SK-N-MC (cell line): Measurements from ENCODE around the gene PPM1N.

Experiments used
- DNase-seq: peaks from one replicate; pipeline ENCODE4 v3.0.0-alpha.2; 2011; ENCODE audit warnings: low read depth, low spot score
- H3K27ac ChIP-seq: fragments of 200-600 bp; sonication (generic); 2 replicates; pipeline ENCODE4 v1.5.1; 2016; ENCODE audit warnings: mixed run types
- H3K36me3 ChIP-seq: fragments of 200-600 bp; sonication (generic); 2 replicates; pipeline ENCODE4 v1.6.1; 2017; ENCODE audit warnings: antibody characterized with exemption, low read length, mixed read lengths; ENCODE audit not compliant: insufficient read depth
- H3K4me3 ChIP-seq: fragments of 200-600 bp; sonication (generic); 2 replicates; pipeline ENCODE4 v1.5.1; 2016
- H3K9ac ChIP-seq: fragments of 200-600 bp; sonication (generic); 2 replicates; pipeline ENCODE4 v1.8.0; 2017; ENCODE audit warnings: mixed run types, mixed read lengths; ENCODE audit not compliant: insufficient read length
- H3K9me3 ChIP-seq: fragments of 200-600 bp; sonication (generic); 2 replicates; pipeline ENCODE4 v1.6.1; 2017; ENCODE audit warnings: low read depth, mild to moderate bottlenecking, antibody characterized with exemption, low read length, moderate library complexity, mixed read lengths
- EZH2 ChIP-seq: fragments of 200-600 bp; sonication (generic); IDR thresholded peaks from one replicate; pipeline ENCODE4 v1.6.1; 2017; ENCODE audit warnings: antibody characterized with exemption
- FOXP2 ChIP-seq: optimal IDR thresholded peaks from 2 replicates; pipeline ENCODE3; 2011; ENCODE audit warnings: mild to moderate bottlenecking, moderate library complexity; ENCODE audit not compliant: insufficient read depth; ENCODE audit errors: extremely low read length, control extremely low read depth
- POLR2AphosphoS5 ChIP-seq: IDR thresholded peaks from 2 replicates; pipeline ENCODE4 v1.6.1; 2012; ENCODE audit warnings: mild to moderate bottlenecking, low read depth, low read length, borderline replicate concordance

Gene PPM1N

GRCh38 chr19:45469132-45469944, 28.9 kb upstream of the PPM1N start:
- TF ChIP-seq POLR2AphosphoS5 (peak; percentile 56; the same call in 1 of the 2 replicates), EZH2 (no peak), FOXP2 (peak; percentile 73)
- H3K27ac ChIP-seq, result peak overlapping the region; percentile 71
- no peaks in the 10 kb centered on the region for H3K36me3 ChIP-seq
- peak overlapping the region; percentile 70 for H3K9ac ChIP-seq
- peak; percentile 57 for DNase-seq
- H3K4me3 ChIP-seq, result peak overlapping the region; percentile 95
- H3K9me3 ChIP-seq, result no peaks in the 10 kb centered on the region

- no peak for TF ChIP-seq FOXP2
- Histone ChIP-seq H3K36me3 (no peaks in the 10 kb centered on the region), H3K27ac (no peak overlapping the region), H3K4me3 (peak overlapping the region; percentile 95), H3K9me3 (no peaks in the 10 kb centered on the region), H3K9ac (no peak overlapping the region)
- DNase-seq, result no peak
These were observed 28.1 kb upstream of the PPM1N start for GRCh38 chr19:45469945-45470761.

GRCh38 chr19:45470762-45471081, 27.5 kb upstream of the PPM1N start:
- H3K9ac ChIP-seq, result no peak overlapping the region

GRCh38 chr19:45471111-45471930, 26.9 kb upstream of the PPM1N start:
- H3K9me3 ChIP-seq, result no peaks in the 10 kb centered on the region
- no peak overlapping the region for H3K4me3 ChIP-seq
- TF ChIP-seq EZH2 (no peak), FOXP2 (no peak), POLR2AphosphoS5 (no peak)
- H3K27ac ChIP-seq, result no peak overlapping the region
- DNase-seq, result no peak
- no peak overlapping the region for H3K9ac ChIP-seq
- H3K36me3 ChIP-seq, result no peaks in the 10 kb centered on the region

More at GRCh38 chr19:45470762-45471081, 27.5 kb upstream of the PPM1N start:
- no peak for DNase-seq
- no peak overlapping the region for H3K27ac ChIP-seq
- no peak overlapping the region for H3K4me3 ChIP-seq
- no peaks in the 10 kb centered on the region for H3K36me3 ChIP-seq
- H3K9me3 ChIP-seq, result no peaks in the 10 kb centered on the region
- TF ChIP-seq EZH2 (no peak), FOXP2 (no peak), POLR2AphosphoS5 (no peak)

- no peak for DNase-seq
- H3K9ac ChIP-seq, result no peak overlapping the region
- TF ChIP-seq FOXP2 (no peak), POLR2AphosphoS5 (no peak), EZH2 (no peak)
- H3K4me3 ChIP-seq, result no peak overlapping the region
- no peaks in the 10 kb centered on the region for H3K36me3 ChIP-seq
- no peaks in the 10 kb centered on the region for H3K9me3 ChIP-seq
- H3K27ac ChIP-seq, result no peak overlapping the region
These were observed 26.2 kb upstream of the PPM1N start for GRCh38 chr19:45471931-45472562.

- Histone ChIP-seq H3K27ac (no peak overlapping the region), H3K36me3 (no peaks in the 10 kb centered on the region), H3K9ac (no peak overlapping the region), H3K4me3 (no peak overlapping the region), H3K9me3 (no peaks in the 10 kb centered on the region)
- DNase-seq, result no peak
- TF ChIP-seq POLR2AphosphoS5, result no peak
- TF ChIP-seq FOXP2, result no peak
- no peak for TF ChIP-seq EZH2
These were observed 25.5 kb upstream of the PPM1N start for GRCh38 chr19:45472563-45473366.

GRCh38 chr19:45473367-45473681, 24.9 kb upstream of the PPM1N start:
- no peak for DNase-seq
- Histone ChIP-seq H3K9ac (no peak overlapping the region), H3K27ac (no peak overlapping the region), H3K36me3 (no peaks in the 10 kb centered on the region), H3K4me3 (no peak overlapping the region), H3K9me3 (no peaks in the 10 kb centered on the region)
- TF ChIP-seq EZH2, result no peak
- no peak for TF ChIP-seq FOXP2
